Measurements from ENCODE around the gene ABHD17A.
"Not testable (repeated sequence)": the region's sequence is repeated elsewhere in the genome, so short reads cannot be mapped to it uniquely, and the experiment has no call there.

Gene ABHD17A

GRCh38 chr19:1909761-1910080 lies 24.4 kb upstream of the ABHD17A start:
- DNase-seq, result no peak

- no peak for DNase-seq
These were observed 23.0 kb upstream of the ABHD17A start for GRCh38 chr19:1908364-1908678.

GRCh38 chr19:1907563-1908363 lies 22.5 kb upstream of the ABHD17A start:
- no peak for DNase-seq

- DNase-seq, result no peak
These were observed 21.8 kb upstream of the ABHD17A start for GRCh38 chr19:1906985-1907562.

- no peak for DNase-seq
These were observed 20.6 kb upstream of the ABHD17A start for GRCh38 chr19:1905863-1906375.

- peak; percentile 98 for DNase-seq
These were observed 20.0 kb upstream of the ABHD17A start, which contains the start of the genes ADAT3 and SCAMP4 for GRCh38 chr19:1905110-1905862. ADAT3 (plus strand) TSS chr19:1905399; CDS start chr19:1912048, 6,649 bp downstream. SCAMP4 (plus strand) TSS chr19:1905399; CDS start chr19:1915020, 9,621 bp downstream.

- no peak for DNase-seq
These were observed 19.5 kb upstream of the ABHD17A start for GRCh38 chr19:1904860-1905109.

GRCh38 chr19:1902923-1903322 lies 17.6 kb upstream of the ABHD17A start:
- no peak for DNase-seq

- DNase-seq, result no peak
These were observed 16.7 kb upstream of the ABHD17A start for GRCh38 chr19:1901940-1902404.

- DNase-seq, result no peak
These were observed 11.2 kb upstream of the ABHD17A start for GRCh38 chr19:1896508-1896907.

- DNase-seq, result no peak
These were observed 8.5 kb upstream of the ABHD17A start for GRCh38 chr19:1893791-1894190.

GRCh38 chr19:1889907-1890306 lies 4.6 kb upstream of the ABHD17A start:
- DNase-seq, result no peak

GRCh38 chr19:1888385-1888784 lies 3.1 kb upstream of the ABHD17A start:
- DNase-seq, result no peak

GRCh38 chr19:1886360-1886759 lies 1.1 kb upstream of the ABHD17A start:
- not testable (repeated sequence) for DNase-seq

GRCh38 chr19:1884719-1885334 lies 469 bp downstream of the ABHD17A start:
- no peak for DNase-seq

GRCh38 chr19:1884291-1884718 lies 991 bp downstream of the ABHD17A start:
- peak; percentile 61 for DNase-seq

- DNase-seq, result no peak
These were observed 1.5 kb downstream of the ABHD17A start for GRCh38 chr19:1883784-1884183.

- DNase-seq, result no peak
These were observed 2.3 kb downstream of the ABHD17A start for GRCh38 chr19:1882786-1883692.

GRCh38 chr19:1882089-1882785 lies 3.1 kb downstream of the ABHD17A start:
- peak; percentile 79 for DNase-seq

- not testable (repeated sequence) for DNase-seq
These were observed 3.8 kb downstream of the ABHD17A start for GRCh38 chr19:1881393-1882088.

All from stimulated activated CD8-positive, alpha-beta memory T cell treated with anti-CD3 and anti-CD28 coated beads, Interleukin-4, amount 100 ng/mL, for 48 hours (primary cell).